Ovary (tissue), 10 donors: Measurements from ENCODE around the gene ITPKC. TPM values are rescaled to one million over a fixed set of nuclear protein-coding genes. Genes with fewer than 3 reads are reported as not detected.

ENCODE experiments used
- DNase-seq, 5 donors: peaks; one replicate each; pipeline ENCODE4 v3.0.0-alpha.2; 2019 to 2020
- H3K27ac ChIP-seq, 2 donors: fragments of 200-600 bp; one replicate each; pipeline versions ENCODE4 v1.5.1 to v1.8.0; 2019 to 2022
- H3K27me3 ChIP-seq: fragments of 200-600 bp; one replicate; pipeline ENCODE4 v1.8.0; 2022
- H3K36me3 ChIP-seq: fragments of 200-600 bp; sonication (generic); one replicate; pipeline ENCODE4 v1.5.1; 2019
- H3K4me1 ChIP-seq: one replicate; pipeline ENCODE4 v1.8.1; 2013; ENCODE audit warnings: mild to moderate bottlenecking, moderate library complexity; ENCODE audit not compliant: insufficient read depth
- H3K4me3 ChIP-seq: fragments of 200-600 bp; sonication (generic); one replicate; pipeline ENCODE4 v1.5.1; 2017
- H3K9me3 ChIP-seq, 2 donors: fragments of 200-600 bp in 1 of 2; sonication (generic) in 1 of 2; one replicate each; pipeline versions ENCODE4 v1.5.1 to v1.8.1; 2013 to 2019; ENCODE audit warnings: mild to moderate bottlenecking in 1 of 2, moderate library complexity in 1 of 2
- EP300 ChIP-seq: sonication (generic); formaldehyde crosslinking; IDR thresholded peaks from one replicate; pipeline ENCODE4 v1.6.1; 2017; ENCODE audit warnings: antibody characterized with exemption
- POLR2A ChIP-seq: fragments of 450-650 bp; IDR thresholded peaks from one replicate; pipeline ENCODE4 v1.6.1; 2017; ENCODE audit warnings: antibody characterized with exemption, mild to moderate bottlenecking, moderate library complexity
- WGBS, 3 donors: extraction: QIAGEN DNeasy Blood & Tissue Kit in 1 of 3; methylation state at CpG; one replicate each; pipeline versions ENCODE4 v1.1.5 to v1.1.7; 2013 to 2017; 5-methylcytosine and 5-hydroxymethylcytosine counted together
- intact Hi-C, 4 donors: fragments of 100-400 bp; cut with DNase I; formaldehyde crosslinking; loops; one replicate each; pipeline versions ENCODE4 v1.11.0 to v1.15.1; 2022 to 2023
- long read RNA-seq, 3 donors: library from polyadenylated mRNA in 2 of 3; unstranded in 2 of 3; transcript quantifications; one replicate each; pipeline ENCODE4 v2.0.0 and lab custom pipeline, GENCODE V29; 2021 to 2026
- polyA plus RNA-seq, 2 donors: library from polyadenylated mRNA; stranded (reverse); fragments of 200-250 nt in 1 of 2; fragments of 350-450 nt in 1 of 2; fragmentation: Illumina TruSeq in 1 of 2; extraction: RNeasy Lipid Tissue Mini Kit (QIAGEN cat#74804) in 1 of 2; gene quantifications; one replicate each; pipeline ENCODE4 v1.2.3, GENCODE V29; 2013 to 2014
- total RNA-seq, 7 donors: library from RNA; depleted of rRNA in 2 of 7; stranded (reverse); fragments of >200 nt in 2 of 7; fragmentation: NEBNext Ultra II Directional in 3 of 7; extraction: Animal tissue kit (Norgen Biotek cat#: 25700) in 3 of 7; gene quantifications; one replicate each; pipeline versions ENCODE4 v1.1.0 to v1.2.4, GENCODE V29; 2016 to 2023
- TF ChIP-seq, protein P1 (sequence below), 3 donors: fragments of 450-650 bp in 2 of 3; fragments of 200-600 bp in 1 of 3; IDR thresholded peaks; one replicate each; pipeline versions ENCODE4 v1.5.1 to v1.8.0; 2016 to 2022; ENCODE audit warnings: antibody characterized with exemption in 3 of 3, mild to moderate bottlenecking in 1 of 3
- donor health status: DM: no; HTN: no; CAD: no; lungs with moderate emphysema.
- donor health status: DM: no; HTN: no; CAD: no.
- donor health status: Bipolar disorder and iron deficiency.
- donor health status: DM: yes; HTN: yes; CAD: no.
- donor health status: DM: no; HTN: no; CAD: no.
- donor health status: DM: yes; HTN: yes; CAD: no.

The ITPKC gene
- 100 to 1,000 TPM in 1 of 7 donors, 10 to 100 TPM in 6; 14.2 to 117 (median 22.4) TPM for total RNA-seq
- 10 to 100 TPM in 1 of 2 donors, 1 to 10 TPM in 1; 6.5 to 14.3 TPM for polyA plus RNA-seq
- long read RNA-seq, donor 1, transcript ITPKC-201 (7 exons, 3,385 nt), result major isoform, 21 of 45 reads
- long read RNA-seq, donor 1, partial matches to known transcripts, result 8 of 45 reads
- long read RNA-seq, donor 1, other reads (novel, unspliced or antisense), result 16 of 45 reads
- long read RNA-seq, donor 2, partial matches to known transcripts, result 0 of 4 reads
- long read RNA-seq, donor 2, other reads (novel, unspliced or antisense), result 0 of 4 reads
- long read RNA-seq, donor 3, transcript ITPKC-201 (7 exons, 3,385 nt), result major isoform, 58 of 81 reads
- long read RNA-seq, donor 3, partial matches to known transcripts, result 7 of 81 reads
- long read RNA-seq, donor 3, other reads (novel, unspliced or antisense), result 16 of 81 reads

DNA sequence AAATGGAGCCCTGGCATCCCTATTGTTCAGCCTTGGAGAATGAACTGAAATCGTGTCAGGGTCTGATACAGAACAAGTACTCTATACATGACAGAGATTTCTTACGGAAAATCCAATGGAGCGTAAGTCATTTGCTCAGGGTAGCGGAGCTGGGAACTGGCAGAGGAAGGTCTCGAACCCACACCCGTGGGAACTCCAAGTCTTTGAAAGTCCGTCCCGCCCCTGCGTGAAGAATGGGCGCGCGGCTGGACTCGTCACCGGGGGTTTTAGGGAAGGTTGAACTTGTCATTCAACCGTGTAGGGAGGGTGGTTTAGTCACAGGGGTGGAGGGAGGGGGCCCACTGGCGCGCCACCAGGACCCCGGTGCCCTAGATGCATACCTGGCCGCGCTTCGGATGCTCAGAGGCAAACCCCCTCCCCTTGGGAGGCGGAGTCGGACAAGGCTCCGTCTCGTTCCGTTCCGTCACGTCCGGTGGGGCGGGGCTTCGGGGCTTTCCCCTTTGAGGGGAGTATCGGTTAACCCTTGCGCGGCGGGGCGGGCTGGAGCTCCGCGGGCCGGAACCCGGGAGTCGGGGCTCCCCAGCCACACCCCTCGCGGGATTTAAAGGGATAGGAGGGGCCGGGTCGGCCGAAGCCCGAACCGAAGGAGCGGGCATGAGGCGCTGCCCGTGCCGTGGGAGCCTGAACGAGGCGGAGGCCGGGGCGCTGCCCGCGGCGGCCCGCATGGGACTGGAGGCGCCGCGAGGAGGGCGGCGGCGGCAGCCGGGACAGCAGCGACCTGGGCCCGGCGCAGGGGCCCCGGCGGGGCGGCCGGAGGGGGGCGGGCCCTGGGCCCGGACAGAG is at the start of gene ITPKC, which contains the start of gene COQ8B:
ITPKC (plus strand) TSS at position 631 of the 843 bp plus-strand sequence; CDS start at position 655, 24 bp downstream.
COQ8B (minus strand) TSS at position 405 of the 843 bp plus-strand sequence. CDS start 2,254 bp downstream, outside the sequence.
- TF ChIP-seq EP300 (peak; percentile 54), POLR2A (peak; percentile 89)
- TF ChIP-seq, protein P1, sequence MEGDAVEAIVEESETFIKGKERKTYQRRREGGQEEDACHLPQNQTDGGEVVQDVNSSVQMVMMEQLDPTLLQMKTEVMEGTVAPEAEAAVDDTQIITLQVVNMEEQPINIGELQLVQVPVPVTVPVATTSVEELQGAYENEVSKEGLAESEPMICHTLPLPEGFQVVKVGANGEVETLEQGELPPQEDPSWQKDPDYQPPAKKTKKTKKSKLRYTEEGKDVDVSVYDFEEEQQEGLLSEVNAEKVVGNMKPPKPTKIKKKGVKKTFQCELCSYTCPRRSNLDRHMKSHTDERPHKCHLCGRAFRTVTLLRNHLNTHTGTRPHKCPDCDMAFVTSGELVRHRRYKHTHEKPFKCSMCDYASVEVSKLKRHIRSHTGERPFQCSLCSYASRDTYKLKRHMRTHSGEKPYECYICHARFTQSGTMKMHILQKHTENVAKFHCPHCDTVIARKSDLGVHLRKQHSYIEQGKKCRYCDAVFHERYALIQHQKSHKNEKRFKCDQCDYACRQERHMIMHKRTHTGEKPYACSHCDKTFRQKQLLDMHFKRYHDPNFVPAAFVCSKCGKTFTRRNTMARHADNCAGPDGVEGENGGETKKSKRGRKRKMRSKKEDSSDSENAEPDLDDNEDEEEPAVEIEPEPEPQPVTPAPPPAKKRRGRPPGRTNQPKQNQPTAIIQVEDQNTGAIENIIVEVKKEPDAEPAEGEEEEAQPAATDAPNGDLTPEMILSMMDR (IDR thresholded peaks at IDR 0.05), result peak in 2 of 3 donors; percentile 58 to 73
- H3K4me1 ChIP-seq, result peaks cover 12% of the 10 kb centered on the region
- H3K27me3 ChIP-seq, result no peaks in the 10 kb centered on the region
- H3K4me3 ChIP-seq, result peak within 1 kb of the TSS; percentile 86
- 0 to 1% (median 1%) methylated on average over 22 to 76 of the region's 76 CpGs for WGBS, 3 donors
- no peaks in the 10 kb centered on the region for H3K36me3 ChIP-seq
- H3K9me3 ChIP-seq, result no peaks in the 10 kb centered on the region
- peak; percentile 99 to 100 (median 100) for DNase-seq
- peak within 1 kb of the TSS; percentile 95 to 96 for H3K27ac ChIP-seq
- intact Hi-C loops, result loop anchor here in 2 of 4 donors (5.0 to 10.0 kb wide), 2 partner anchors 54 to 88 kb away; no protein-coding TSS in a partner anchor

DNA sequence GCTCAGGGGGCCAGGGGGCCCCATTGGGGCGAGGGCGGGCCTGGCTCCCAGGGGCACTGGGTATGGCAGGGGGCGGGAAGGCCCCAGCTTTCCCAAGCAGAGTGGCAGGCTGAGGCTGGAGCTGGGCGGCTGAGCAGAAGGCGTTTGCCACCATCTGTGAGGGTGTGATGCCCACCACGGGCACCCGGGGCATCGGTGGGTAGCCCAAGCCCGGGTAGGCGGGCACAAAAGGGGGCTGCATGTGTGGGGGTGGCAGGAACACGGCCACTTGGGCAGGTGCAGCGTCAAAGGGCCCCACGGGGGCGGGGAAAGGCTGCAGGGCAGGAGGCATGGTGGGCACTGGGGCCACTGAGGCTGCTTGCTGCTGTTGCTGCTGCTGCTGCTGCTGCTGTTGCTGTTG is 49.3 kb upstream of the ITPKC start:
- H3K36me3 ChIP-seq, result no peaks in the 10 kb centered on the region
- 83 to 93% (median 90%) methylated on average over 14 of the region's 14 CpGs for WGBS, 3 donors
- TF ChIP-seq, protein P1 (IDR thresholded peaks at IDR 0.05), result no peak
- TF ChIP-seq POLR2A (no peak), EP300 (no peak)
- DNase-seq, result no peak
- H3K4me3 ChIP-seq, result no peak overlapping the region
- no peaks in the 10 kb centered on the region for H3K9me3 ChIP-seq
- intact Hi-C loops, result loop anchor here in 1 of 4 donors (10.0 kb wide), 1 partner anchor 367 kb away; no protein-coding TSS in a partner anchor
- H3K27ac ChIP-seq, result no peak overlapping the region
- peaks cover 8% of the 10 kb centered on the region for H3K4me1 ChIP-seq
- H3K27me3 ChIP-seq, result no peaks in the 10 kb centered on the region

GRCh38 chr19:40668991-40669614 is 47.8 kb upstream of the ITPKC start:
- H3K9me3 ChIP-seq, result no peaks in the 10 kb centered on the region
- no peaks in the 10 kb centered on the region for H3K36me3 ChIP-seq
- TF ChIP-seq, protein P1 (IDR thresholded peaks at IDR 0.05), result no peak
- TF ChIP-seq EP300 (no peak), POLR2A (no peak)
- no peak overlapping the region for H3K4me3 ChIP-seq
- peaks cover 3% of the 10 kb centered on the region for H3K4me1 ChIP-seq
- intact Hi-C loops, result loop anchor here in 1 of 4 donors (10.0 kb wide), 1 partner anchor 366 kb away; no protein-coding TSS in a partner anchor
- H3K27ac ChIP-seq, result no peak overlapping the region
- WGBS, 3 donors, result 87 to 98% (median 96%) methylated on average over 7 of the region's 7 CpGs
- no peaks in the 10 kb centered on the region for H3K27me3 ChIP-seq
- DNase-seq, result no peak

GRCh38 chr19:40671404-40671803 is 45.5 kb upstream of the ITPKC start:
- H3K9me3 ChIP-seq, result no peaks in the 10 kb centered on the region
- DNase-seq, result no peak
- H3K27ac ChIP-seq, result no peak overlapping the region
- no peaks in the 10 kb centered on the region for H3K27me3 ChIP-seq
- no peaks in the 10 kb centered on the region for H3K4me1 ChIP-seq
- H3K4me3 ChIP-seq, result no peak overlapping the region
- intact Hi-C loops, result no loop called here
- 64 to 70% (median 70%) methylated on average over 9 of the region's 9 CpGs for WGBS, 3 donors
- H3K36me3 ChIP-seq, result no peaks in the 10 kb centered on the region
- TF ChIP-seq, protein P1 (IDR thresholded peaks at IDR 0.05), result no peak
- TF ChIP-seq POLR2A (no peak), EP300 (no peak)
